Measurements from ENCODE around the gene CHID1. TPM values are rescaled to one million over a fixed set of nuclear protein-coding genes. Genes with fewer than 3 reads are reported as not detected.

Gene CHID1
- total and polyA plus RNA-seq, 2 of the 8 experiments (the other 6 are each of a cell fraction or from before 2014, with no cell fraction given), result 81.2 to 88.5 TPM

- TF ChIP-seq ATF2 (IDR thresholded peaks at IDR 0.05; ENCODE audit: low read length) (no peak), HDAC6 (IDR thresholded peaks at IDR 0.05; ENCODE audit: low read depth, low read length) (no peak), RFX5 (IDR thresholded peaks at IDR 0.05; ENCODE audit: borderline replicate concordance, low read depth, low read length) (no peak), POU5F1 (IDR thresholded peaks at IDR 0.05; ENCODE audit: low read depth, low read length) (no peak), BACH1 (IDR thresholded peaks at IDR 0.05; ENCODE audit: low read length) (peak; percentile 9; the same call in 1 of the 2 replicates), SIRT6 (IDR thresholded peaks at IDR 0.05; ENCODE audit: low read length) (no peak), CHD1 (IDR thresholded peaks at IDR 0.05; ENCODE audit: low read depth, low read length) (no peak), SIN3A (conservative IDR thresholded peaks at IDR 0.05 in 1 of 2, IDR thresholded peaks at IDR 0.05 in 1 of 2; ENCODE audit: low read depth in 1 of 2, low read length in 2 of 2) (0 out of 4 replicates have a peak, but pooled peaks of 1 of the 2 experiments have one; percentile 61), RXRA (IDR thresholded peaks at IDR 0.05; ENCODE audit: insufficient read depth, low read depth, low read length) (no peak)
Measured at GRCh38 chr11:849951-850774, 60.4 kb downstream of the CHID1 start (continued).
